HCT116 (cell line): ENCODE measurements around the gene CACNA2D3.

ENCODE experiments used
- ATF3 ChIP-seq: IDR thresholded peaks from 2 replicates; pipeline ENCODE4 v1.6.1; 2012
- JUND ChIP-seq: IDR thresholded peaks from 2 replicates; pipeline ENCODE4 v1.6.1; 2012
- POLR2A ChIP-seq: IDR thresholded peaks from 2 replicates; pipeline ENCODE4 v1.7.0; 2011; ENCODE audit warnings: borderline replicate concordance; ENCODE audit not compliant: insufficient read depth, insufficient read length; ENCODE audit errors: extremely low read depth
- POLR2AphosphoS5 ChIP-seq: IDR thresholded peaks from 2 replicates; pipeline ENCODE4 v1.6.1; 2011; ENCODE audit warnings: mild to moderate bottlenecking, low read depth, low read length, moderate library complexity
- ZBTB33 ChIP-seq: IDR thresholded peaks from 2 replicates; pipeline ENCODE4 v1.6.1; 2011; ENCODE audit warnings: mild to moderate bottlenecking, low read length, moderate library complexity; ENCODE audit not compliant: insufficient replicate concordance; ENCODE audit errors: extremely low read depth
- TF ChIP-seq, protein P1 (sequence below): IDR thresholded peaks from 2 replicates; pipeline ENCODE4 v1.6.1; 2012
- TF ChIP-seq, protein P2 (sequence below), 3 experiments: fragments of 200-600 bp in 1 of 3; sonication (generic) in 1 of 3; IDR thresholded peaks in 2 of 3; conservative IDR thresholded peaks in 1 of 3; 2 replicates each; pipeline ENCODE4 v1.5.1; 2012 to 2017; ENCODE audit warnings: low read depth in 2 of 3, low read length in 2 of 3, antibody characterized with exemption in 1 of 3, borderline replicate concordance in 1 of 3, control low read depth in 1 of 3, mild to moderate bottlenecking in 1 of 3, mixed read lengths in 1 of 3, mixed run types in 1 of 3, moderate library complexity in 1 of 3; ENCODE audit not compliant: insufficient read depth in 1 of 3

DNA sequence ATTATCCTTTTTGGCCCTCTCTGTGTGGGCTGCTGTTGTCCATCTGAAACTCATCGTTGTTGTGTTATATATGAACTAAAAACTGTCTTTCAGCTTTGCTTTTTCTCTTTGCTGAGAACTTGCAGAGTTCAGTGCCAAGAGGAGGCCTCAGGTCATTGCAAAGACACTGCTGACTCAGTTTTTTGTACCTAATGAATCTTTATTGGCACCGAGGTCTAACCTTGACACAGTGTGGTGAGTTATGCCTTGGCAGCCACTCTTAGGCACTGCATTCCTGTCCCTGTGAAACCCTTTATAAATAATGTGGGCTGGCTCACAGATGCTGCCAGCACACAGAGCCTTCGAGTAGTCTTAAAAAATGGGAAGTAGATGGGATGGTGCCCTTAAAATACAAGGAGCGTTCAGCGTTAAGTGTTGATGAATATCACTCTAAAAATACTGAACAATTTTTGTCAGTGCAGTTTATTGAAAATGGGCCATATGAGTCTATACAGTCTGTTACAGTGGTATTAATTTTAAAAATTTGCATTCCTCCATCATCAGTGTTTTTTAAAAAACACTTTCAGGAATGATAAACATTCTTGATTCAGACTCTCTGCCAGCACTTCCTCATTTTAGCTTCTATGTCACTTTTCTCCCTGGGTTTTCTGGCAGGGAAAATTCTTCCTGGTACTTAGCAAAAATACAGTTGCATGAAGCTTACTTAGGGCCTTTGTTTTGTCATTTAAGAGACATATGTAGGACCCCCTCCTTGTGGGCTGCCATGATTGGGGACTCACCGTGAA lies 234.1 kb downstream of the CACNA2D3 start:
- TF ChIP-seq POLR2AphosphoS5, result no peak
- no peak for TF ChIP-seq ATF3
- TF ChIP-seq, protein P1, sequence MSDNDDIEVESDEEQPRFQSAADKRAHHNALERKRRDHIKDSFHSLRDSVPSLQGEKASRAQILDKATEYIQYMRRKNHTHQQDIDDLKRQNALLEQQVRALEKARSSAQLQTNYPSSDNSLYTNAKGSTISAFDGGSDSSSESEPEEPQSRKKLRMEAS, result no peak
- no peak for TF ChIP-seq JUND
- TF ChIP-seq POLR2A, result no peak
- no peak for TF ChIP-seq ZBTB33
- TF ChIP-seq, protein P2, sequence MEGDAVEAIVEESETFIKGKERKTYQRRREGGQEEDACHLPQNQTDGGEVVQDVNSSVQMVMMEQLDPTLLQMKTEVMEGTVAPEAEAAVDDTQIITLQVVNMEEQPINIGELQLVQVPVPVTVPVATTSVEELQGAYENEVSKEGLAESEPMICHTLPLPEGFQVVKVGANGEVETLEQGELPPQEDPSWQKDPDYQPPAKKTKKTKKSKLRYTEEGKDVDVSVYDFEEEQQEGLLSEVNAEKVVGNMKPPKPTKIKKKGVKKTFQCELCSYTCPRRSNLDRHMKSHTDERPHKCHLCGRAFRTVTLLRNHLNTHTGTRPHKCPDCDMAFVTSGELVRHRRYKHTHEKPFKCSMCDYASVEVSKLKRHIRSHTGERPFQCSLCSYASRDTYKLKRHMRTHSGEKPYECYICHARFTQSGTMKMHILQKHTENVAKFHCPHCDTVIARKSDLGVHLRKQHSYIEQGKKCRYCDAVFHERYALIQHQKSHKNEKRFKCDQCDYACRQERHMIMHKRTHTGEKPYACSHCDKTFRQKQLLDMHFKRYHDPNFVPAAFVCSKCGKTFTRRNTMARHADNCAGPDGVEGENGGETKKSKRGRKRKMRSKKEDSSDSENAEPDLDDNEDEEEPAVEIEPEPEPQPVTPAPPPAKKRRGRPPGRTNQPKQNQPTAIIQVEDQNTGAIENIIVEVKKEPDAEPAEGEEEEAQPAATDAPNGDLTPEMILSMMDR (IDR thresholded peaks at IDR 0.05 in 2 of 3, conservative IDR thresholded peaks at IDR 0.05 in 1 of 3; ENCODE audit: borderline replicate concordance in 1 of 3, insufficient read depth in 1 of 3, low read depth in 2 of 3, low read length in 2 of 3), result no peak
